GM06990 (cell line): ENCODE data around the gene IL17RE.
"Not testable (repeated sequence)": the region's sequence is repeated elsewhere in the genome, so short reads cannot be mapped to it uniquely, and the experiment has no call there.

Experiments used
- DNase-seq: peaks from one replicate; pipeline ENCODE4 v3.0.0-alpha.2; 2011; ENCODE audit not compliant: insufficient read length; ENCODE audit errors: extremely low read depth
- H3K27me3 ChIP-seq: replicated peaks from 2 replicates; pipeline ENCODE4 v1.6.0; 2011; ENCODE audit warnings: low read length; ENCODE audit not compliant: control insufficient read depth, insufficient read depth
- H3K36me3 ChIP-seq: 2 replicates; pipeline ENCODE4 v1.5.1; 2011; ENCODE audit warnings: low read length; ENCODE audit not compliant: control insufficient read depth, insufficient read depth
- H3K4me3 ChIP-seq: replicated peaks from 2 replicates; pipeline ENCODE4 v1.5.1; 2011; ENCODE audit warnings: low read depth, mild to moderate bottlenecking, control low read depth, low read length
- CTCF ChIP-seq: IDR thresholded peaks from 2 replicates; pipeline ENCODE4 v1.5.1; 2011; ENCODE audit warnings: low read length, control low read depth, mild to moderate bottlenecking, inconsistent platforms; ENCODE audit not compliant: insufficient read depth, poor library complexity, severe bottlenecking

Gene IL17RE

GRCh38 chr3:9893739-9894138 lies 8.9 kb upstream of the IL17RE start:
- no peak overlapping the region for H3K4me3 ChIP-seq
- TF ChIP-seq CTCF, result no peak
- DNase-seq, result no peak
- peaks cover 10% of the 10 kb centered on the region for H3K36me3 ChIP-seq
- no peaks in the 10 kb centered on the region for H3K27me3 ChIP-seq

DNA sequence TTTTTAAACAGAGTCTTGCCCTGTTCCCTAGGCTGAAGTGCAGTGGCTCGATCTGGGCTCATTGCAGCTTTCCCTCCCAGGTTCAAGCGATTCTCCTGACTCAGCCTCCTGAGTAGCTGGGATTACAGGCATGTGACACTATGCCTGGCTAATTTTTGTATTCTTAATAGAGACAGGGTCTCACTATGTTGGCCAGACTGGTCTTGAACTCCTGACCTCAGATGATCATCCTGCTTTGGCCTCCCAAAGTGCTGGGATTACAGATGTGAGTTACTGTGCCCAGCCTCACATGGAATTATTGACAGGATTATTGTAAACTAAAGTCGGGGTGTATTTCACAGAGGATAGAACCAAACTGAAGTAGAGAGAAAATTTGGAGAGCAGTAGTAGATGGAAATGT lies 6.9 kb upstream of the IL17RE start:
- H3K36me3 ChIP-seq, result peaks cover 10% of the 10 kb centered on the region

GRCh38 chr3:9896755-9897407 lies 5.8 kb upstream of the IL17RE start:
- peaks cover 10% of the 10 kb centered on the region for H3K36me3 ChIP-seq
- not testable (repeated sequence) for H3K27me3 ChIP-seq, DNase-seq, H3K4me3 ChIP-seq

More for the DNA sequence above, 6.9 kb upstream of the IL17RE start:
- not testable (repeated sequence) for H3K27me3 ChIP-seq, H3K4me3 ChIP-seq, DNase-seq

- Histone ChIP-seq H3K27me3 (no peaks in the 10 kb centered on the region), H3K4me3 (no peak overlapping the region), H3K36me3 (peaks cover 10% of the 10 kb centered on the region)
- no peak for TF ChIP-seq CTCF
- DNase-seq, result no peak
Observed at GRCh38 chr3:9897408-9898372, 5.0 kb upstream of the IL17RE start.

DNA sequence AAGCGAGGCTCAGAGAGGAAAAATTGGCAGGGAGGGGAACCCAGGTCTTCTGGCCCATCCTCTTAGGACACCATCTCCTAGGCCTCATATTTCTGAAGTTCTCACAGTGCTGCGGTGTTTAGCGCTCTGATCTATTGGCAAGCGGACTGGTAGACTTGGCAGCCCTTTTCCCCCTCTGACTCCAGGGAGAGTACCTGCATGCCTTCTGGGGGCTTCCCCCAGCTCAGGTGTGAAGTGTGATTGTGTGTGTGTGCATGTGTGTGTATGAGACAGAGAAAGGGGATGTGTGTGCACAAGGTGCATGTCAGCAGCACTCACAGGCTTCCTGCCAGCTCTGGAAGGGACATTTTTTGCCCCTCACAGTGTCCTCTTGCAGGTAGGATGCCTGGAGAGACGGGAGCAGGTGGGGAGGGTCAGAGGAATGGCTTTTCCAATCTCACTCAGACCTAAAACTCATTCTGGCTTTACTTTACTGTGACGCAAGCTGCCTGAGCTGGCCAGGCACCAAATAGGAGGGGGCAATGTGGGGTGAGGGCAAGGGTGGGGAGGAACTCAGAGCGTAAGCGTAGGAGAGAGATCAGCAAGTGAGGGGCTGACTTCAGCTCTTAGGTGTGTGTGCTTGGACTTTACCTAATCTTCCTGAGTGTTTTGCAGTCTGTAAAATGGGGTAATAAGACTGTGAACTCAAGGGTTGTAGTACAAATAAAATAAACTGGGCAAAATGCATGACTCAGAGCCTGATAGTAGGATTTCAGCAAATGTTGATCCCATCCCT lies 4.0 kb upstream of the IL17RE start:
- no peak for TF ChIP-seq CTCF
- DNase-seq, result no peak
- Histone ChIP-seq H3K27me3 (no peaks in the 10 kb centered on the region), H3K4me3 (no peak overlapping the region), H3K36me3 (peaks cover under 1% of the 10 kb centered on the region)

DNA sequence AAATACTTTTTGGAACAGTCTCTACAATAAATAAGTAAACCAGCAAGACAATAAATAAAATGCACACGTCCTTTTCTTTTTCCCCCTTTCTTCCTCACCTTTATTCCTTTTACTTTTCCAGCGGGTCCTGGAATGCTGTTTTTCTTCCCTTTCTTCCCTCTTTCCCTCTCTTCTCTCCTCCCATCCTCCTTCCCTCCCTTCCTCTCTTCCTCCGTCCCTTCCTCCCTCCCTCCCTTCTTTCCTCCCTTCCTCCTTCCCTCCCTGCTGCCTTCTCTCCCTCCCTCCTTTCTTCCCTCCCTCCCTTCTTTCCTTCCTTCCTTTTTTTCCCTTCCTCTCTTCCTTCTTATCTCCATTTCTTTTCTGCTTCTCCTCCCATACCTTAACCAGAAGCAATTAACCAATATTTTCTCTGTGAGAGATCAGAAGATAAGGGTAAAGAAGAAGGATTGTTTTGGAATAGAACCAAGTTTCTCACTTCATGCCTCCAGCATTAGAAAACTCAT lies 3.3 kb upstream of the IL17RE start:
- no peak for DNase-seq

GRCh38 chr3:9900965-9901415 lies 1.7 kb upstream of the IL17RE start:
- H3K4me3 ChIP-seq, H3K36me3 ChIP-seq, H3K27me3 ChIP-seq, DNase-seq: not testable (repeated sequence)

More for the DNA sequence above, 3.3 kb upstream of the IL17RE start:
- no peaks in the 10 kb centered on the region; the same call in none of the 2 replicates for H3K36me3 ChIP-seq
- H3K4me3 ChIP-seq, result no peak overlapping the region
- H3K27me3 ChIP-seq, result no peaks in the 10 kb centered on the region
- TF ChIP-seq CTCF, result no peak
